Endometrial microvascular endothelial cells (primary cell): ENCODE measurements around the gene OAS3. TPM values are rescaled to one million over a fixed set of nuclear protein-coding genes. Genes with fewer than 3 reads are reported as not detected.
"Not testable (repeated sequence)": the region's sequence is repeated elsewhere in the genome, so short reads cannot be mapped to it uniquely, and the experiment has no call there.

ENCODE experiments used
- in situ Hi-C: cut with HindIII; loops from 2 replicates; pipeline ENCODE4 v1.10.0; 2017; ENCODE audit warnings: low sequenced_read_pairs, low pct_unique_long_range_greater_than_20kb; ENCODE audit errors: inconsistent ontology term
- total RNA-seq: library from RNA; depleted of rRNA; stranded (reverse); fragments of >200 nt; gene quantifications from one replicate; pipeline ENCODE4 v1.2.3, GENCODE V29; 2015; ENCODE audit errors: inconsistent ontology term

Gene OAS3
- total RNA-seq, 1 donor from 2014 or later = 70.8 TPM

DNA sequence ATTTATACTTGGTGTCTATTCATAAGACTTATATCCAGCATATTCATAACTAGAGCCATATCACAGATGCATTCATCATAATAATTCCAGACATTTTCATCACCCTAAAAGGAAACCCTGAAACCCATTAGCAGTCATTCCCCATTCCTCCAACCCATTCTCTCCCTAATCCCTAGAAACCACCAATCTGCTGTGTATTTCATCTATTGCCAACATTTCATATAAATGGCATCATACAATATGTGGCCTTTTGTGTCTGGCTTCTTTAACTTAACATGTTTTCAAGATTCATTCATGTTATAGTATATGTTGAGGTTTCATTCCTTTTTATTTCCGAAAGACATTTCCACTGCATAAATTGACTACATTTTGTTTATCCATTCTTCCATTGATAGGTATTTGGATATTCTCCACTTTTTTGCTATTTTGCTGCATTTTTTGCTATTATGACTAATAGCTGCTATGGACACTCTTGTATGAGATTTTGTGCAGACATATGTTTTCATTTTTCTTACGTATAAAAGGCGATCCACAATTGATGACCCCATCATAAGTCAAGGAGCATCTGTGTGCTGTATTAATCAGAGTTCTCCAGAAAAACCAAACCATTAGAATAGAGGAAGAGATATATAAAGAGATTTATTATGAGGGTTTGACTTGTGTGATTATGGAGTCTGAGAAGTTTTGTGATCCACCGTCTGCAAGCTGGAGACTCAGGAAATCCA is 34.9 kb downstream of the OAS3 start:
- in situ Hi-C loops = no loop called here

DNA sequence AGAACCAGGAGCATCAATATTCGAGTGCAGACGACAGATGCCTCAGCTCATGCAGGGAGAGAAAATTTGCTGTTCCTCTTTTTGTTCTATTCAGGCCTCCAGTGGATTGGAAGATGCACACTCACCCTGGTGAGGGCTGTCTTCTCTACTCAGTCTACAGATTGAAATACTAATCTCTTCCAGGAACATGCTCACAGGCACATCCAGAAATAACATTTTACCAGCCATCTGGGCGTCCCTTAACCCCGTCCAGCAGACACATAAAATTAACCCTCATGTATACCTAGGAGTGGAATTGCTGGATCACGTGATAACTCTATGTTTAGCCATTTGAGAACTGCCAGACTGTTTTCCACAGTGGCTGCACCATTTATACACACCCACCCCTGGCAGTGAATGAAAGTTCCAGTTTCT is 35.6 kb downstream of the OAS3 start:
- in situ Hi-C loops = no loop called here

DNA sequence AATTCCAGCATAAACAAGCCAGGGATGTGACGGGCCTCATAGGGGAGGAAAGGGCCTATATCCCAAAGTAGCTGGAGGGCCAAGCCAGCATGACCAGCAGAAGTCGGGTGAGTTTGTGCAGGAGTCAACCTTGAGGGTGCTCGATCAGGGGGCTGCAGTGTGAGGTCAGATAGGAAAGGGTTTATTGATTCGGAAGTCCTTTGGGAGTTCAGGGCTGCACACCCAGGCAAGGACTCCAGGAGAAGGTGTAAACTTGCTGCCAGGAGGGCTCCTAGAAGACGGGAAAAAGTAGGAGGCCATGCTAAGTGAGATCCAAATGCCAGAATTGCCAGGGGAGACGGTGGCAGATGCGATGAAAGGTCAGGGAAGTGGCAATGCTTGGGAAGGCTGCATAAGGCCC is 36.6 kb downstream of the OAS3 start:
- in situ Hi-C loops = no loop called here

DNA sequence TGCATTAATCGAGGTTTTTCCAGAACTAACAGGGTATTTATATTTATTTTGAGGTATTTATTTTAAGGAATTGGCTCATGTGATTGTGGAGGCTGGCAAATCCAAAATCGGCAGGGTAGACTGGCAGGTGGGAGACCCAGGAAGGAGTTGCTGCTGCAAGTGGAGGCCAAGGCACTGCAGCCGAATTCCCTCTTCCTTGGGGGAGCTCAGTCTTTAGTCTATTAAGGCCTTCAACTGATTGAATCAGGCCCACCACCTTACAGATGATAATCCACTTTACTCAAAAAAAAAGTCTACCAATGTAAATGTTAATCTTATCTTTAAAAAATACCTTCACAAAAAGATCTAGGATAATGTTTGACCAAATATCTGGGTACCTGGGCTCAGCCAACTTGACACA is 38.9 kb downstream of the OAS3 start:
- in situ Hi-C loops = no loop called here

DNA sequence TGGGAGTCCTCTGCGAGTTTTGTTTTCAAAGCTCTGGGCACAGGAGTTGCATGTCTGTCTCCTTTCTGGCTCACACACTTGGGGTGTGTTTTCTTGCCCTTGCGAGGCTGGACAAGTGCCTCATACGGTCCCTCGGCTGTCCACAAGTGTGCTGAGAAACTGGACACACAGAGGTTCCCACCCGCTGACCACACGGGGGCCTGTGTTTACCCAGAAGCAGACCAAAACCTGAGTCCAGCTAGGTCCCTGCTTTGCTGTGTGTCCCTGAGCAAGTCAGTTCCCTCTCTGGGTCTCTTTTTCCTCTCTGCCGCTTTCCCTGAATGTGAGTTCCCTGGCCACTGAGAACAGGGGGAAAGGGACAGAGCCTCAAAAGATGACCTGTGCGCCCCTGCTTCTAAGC is 39.4 kb downstream of the OAS3 start:
- in situ Hi-C loops = no loop called here

DNA sequence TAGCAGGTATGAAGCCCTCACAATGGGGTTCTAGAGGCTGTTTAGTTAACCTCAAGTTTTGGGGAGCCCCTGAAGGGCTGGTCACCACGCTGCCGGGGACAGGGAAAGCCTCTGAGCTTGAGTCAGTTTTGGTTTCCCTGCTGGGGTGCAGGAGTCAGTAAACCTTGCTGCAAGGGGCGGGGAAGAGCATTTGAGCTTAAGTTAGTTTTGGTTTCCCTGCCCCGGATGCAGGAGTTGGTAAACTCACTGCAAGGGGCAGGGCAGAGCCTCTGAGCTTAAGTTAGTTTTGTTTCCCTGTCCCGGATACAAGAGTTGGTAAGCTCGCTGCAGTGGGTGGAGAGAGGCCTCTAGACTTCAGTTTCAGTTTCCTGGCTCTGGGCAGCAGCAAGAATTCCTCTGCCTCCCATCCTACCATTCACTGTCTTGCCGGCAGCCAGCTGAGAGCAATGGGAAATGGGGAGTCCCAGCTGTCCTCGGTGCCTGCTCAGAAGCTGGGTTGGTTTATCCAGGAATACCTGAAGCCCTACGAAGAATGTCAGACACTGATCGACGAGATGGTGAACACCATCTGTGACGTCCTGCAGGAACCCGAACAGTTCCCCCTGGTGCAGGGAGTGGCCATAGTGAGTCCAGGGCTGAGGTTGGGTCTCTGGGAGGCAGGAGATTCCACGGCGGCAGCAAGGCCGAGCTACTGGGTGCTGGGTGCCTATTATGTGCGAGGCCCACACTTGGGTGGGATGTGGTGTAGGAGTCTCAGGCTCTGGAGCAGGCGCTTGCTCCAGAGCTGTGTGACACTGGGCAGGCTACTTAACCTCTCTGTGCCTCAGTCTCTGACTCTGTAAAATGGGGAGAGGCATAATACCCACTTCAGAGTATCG is 40.1 kb downstream of the OAS3 start, which contains the start of gene OAS2:
TSS of gene OAS2 (plus strand) at position 357 of the 878 bp plus-strand sequence. CDS start at position 447, 90 bp downstream.
- in situ Hi-C loops = no loop called here

DNA sequence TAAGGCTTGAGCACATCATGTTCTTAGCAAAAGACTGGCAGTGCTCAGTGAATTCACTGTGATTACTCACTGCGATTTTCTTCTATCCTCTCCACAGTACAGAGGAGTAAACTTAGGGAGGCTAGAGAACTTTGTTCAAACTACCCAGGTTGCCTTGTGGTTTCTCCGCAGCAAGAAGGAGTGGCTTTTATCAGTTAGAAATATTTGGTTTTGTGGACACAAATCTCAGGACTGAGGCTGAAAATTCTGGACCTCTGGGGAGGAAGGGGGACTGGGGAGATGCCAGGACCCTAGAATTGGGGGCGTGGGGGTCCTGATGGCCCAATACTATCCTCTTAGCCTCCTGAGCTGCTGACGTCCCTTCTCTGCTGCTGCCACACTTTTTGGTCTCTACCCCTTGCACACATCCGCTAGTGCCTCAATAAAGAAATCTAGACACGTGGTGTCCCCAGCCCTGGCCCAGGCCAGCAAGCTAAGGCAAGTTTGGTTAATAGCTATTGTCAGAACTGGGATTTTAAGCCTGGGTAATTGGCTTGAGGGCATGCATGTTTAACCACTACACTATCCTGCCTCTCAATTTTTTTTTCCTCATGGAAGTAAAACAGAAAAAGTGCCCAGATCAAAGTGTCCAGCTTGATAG is 40.9 kb downstream of the OAS3 start:
- in situ Hi-C loops = no loop called here

DNA sequence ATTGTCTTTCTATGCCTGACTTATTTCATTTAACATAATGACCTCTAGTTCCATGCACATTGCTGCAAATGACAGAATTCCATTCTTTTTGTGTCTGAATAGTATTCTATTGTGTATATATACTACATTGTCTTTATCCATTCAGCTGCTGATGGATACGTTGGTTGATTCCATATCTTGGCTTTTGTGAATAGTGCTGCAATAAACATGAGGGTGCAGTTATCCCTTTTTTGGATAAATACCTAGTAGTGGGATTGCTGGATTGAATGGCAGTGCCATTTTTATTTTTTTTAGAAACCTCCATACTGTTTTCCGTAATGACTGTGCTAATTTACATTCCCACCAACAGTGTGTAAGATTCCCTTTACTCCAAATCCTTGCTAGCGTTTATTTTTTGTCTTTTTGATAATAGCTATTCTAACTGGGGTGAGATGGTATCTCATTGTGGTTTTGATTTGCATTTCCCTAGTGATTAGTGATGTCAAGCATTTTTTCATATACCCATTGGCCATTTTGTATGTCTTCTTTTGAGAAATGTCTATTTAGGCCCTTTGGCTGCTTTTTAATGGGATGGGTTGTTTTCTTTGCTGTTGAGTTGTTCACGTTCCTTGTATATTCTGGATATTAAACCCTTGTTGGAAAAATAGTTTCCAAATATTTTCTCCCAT is 42.4 kb downstream of the OAS3 start:
- in situ Hi-C loops = no loop called here

DNA sequence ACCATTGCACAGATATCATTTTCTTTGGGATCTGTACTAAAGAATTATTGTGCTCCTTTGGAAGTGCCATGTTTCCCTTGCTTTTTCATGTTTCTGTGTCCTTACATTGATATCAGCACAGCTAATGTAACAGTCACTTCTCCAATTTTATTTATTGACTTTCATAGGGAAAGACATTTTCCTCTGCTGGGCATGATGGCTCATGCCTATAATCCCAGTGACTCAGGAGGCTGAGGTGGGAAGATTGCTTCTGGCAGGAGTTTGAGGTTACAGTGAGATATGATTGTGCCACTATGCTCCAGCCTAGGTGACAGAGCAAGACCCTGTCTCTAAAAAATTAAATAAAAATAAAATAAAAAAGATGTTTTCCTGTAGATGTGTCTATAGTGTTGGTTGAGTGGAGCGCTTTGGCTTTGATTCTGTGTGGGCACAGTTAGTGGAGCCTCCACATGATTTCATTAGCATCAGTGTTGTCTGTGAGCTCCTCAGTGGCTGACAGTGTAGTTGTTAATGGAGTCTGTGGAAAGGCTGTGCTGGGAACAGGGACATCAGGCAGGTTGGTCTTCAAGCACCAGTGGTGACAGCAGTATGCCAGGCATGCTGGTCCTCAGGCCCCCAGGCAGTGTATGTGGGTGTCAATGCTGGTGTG is 47.5 kb downstream of the OAS3 start:
- in situ Hi-C loops = no loop called here

DNA sequence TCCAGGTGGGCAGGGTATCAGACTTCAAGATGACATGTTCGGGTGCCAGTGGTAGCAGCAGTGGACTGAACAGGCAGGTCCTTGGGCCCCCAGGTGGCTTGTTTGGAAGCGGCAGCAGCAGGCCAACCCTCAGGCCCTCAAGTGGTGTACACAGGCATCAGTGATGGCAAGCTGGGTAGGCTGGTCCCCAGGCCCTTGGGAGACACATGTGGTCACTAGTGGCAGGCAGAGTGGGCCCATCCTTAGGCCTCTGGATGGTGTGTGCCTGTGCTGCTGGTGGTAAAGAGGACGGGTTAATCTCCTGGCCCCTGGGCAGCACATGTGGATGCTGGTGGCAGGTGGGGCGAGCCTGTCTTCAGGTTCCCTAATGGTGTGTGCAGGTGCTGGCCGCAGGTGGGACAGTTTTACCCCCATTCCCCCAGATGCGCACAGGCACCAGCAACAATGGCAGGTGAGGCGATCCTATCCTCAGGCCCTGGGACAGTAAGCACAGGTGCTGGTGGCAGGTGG is 48.1 kb downstream of the OAS3 start:
- in situ Hi-C loops = no loop called here

DNA sequence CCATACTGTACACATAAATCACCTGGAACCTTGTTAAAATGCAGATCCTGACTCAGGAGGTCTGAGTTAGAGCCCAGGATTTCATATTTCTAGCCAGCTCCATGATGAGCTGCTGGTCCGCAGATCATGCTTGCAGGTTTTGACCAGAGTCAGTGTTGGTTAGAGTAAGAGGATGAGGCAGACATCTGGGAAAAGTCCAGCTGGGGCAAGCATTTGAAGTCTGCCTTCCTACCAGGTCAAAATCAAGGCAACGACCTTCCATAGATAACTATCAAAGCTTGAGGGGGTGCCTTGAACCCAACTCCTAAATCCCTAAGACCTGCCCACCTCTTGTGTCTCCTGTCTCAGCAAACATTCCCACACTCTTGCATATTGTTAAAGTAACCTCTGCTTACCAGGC is 49.3 kb downstream of the OAS3 start:
- in situ Hi-C loops = no loop called here

DNA sequence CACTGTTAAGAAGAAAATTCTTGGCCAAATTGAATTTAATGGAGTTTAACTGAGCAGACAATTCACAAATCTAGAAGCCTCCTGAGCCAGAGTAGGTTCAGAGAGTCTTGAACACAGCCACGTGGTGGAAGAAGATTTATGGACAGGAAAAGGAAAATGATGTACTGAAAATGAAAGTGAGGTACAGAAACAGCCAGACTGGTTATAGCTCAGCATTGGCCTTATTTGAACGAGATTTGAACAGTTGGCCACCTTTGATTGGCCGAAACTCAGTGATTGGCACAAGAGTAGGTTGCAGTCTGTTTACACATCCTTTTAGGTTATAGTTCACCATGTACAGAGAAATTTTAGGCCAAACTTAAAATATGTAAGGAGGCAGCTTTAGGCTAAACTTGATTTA is 50.0 kb downstream of the OAS3 start:
- in situ Hi-C loops = no loop called here

DNA sequence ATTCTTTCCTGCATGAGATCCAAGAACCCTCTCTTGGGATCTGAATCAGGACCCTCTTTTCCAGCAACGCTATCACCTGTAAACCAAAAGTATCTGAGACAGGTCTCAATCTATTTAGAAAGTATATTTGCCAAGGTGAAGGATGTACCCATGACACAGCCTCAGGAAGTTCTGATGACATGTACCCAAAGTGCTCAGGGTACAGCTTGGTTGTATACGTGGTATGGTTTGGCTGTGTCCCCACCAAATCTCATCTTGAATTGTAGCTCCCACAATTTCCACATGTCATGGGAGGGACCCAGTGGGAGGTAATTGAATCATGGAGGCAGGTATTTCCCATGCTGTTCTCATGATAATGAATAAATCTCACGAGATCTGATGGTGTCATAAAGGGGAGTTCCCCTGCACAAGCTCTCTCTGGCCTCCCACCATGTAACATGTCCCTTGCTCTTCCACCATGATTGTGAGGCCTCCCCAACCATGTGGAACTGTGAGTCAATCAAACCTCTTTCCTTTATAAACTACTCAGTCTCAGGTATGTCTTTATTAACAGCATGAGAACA is 50.6 kb downstream of the OAS3 start:
- in situ Hi-C loops = not testable (repeated sequence)

DNA sequence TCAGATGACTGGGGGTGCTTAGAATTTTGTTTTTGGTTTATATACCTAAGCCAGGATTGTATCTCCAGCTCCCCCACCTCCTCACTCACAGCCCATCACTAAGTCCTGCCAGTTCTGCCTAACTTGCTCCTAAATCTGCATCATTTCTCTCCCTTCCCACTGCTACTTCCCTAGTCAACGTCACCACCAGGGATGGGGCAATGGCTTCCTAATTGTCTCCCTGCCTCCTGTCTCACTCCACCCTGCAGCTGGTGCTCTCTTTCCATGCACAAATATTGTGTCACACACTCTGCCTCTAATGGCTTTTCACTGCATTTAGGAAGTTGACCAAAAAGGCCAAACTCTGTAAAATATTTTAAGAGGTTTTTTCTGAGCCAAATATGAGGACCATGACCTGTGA is 51.5 kb downstream of the OAS3 start:
- in situ Hi-C loops = no loop called here

DNA sequence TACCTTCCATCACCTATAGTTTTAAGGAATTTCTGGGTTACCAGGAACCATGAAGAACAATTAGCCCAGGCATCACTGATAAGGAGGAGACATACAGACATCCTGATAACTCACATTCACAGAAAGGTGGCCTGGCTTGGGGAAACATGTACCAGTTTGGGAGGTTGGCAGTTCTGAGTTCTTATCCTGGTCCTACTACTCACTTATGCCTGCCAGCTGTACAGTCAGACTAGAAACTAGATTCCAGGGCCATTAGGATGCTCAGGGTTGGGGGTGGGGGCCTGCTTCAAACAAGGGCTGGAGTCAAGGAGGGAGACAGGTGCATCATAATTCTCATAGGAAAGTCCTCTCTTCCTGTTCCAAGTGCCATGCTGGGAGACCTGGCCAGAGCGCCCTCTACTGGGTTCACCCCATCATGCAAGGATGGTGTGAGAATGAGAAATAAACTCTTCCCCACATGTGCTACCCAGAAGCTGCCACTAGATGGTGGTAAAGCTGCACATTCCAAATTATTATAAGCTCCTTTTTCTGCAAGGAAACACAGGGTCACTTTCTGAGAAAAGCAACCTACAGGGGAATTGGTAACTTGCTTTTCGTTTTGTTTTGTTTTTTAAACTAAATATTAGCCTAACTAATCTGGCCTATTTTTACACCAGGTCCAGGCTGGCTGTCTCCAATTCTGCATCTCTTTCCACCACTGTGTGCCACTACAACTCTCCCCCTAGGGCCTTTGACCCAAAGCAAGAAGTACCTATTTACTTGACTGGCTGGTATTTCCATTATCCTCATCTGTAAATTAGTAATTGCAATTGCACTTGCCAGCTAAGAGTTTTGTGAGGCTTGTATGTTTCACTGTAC is 54.5 kb downstream of the OAS3 start:
- in situ Hi-C loops = no loop called here

DNA sequence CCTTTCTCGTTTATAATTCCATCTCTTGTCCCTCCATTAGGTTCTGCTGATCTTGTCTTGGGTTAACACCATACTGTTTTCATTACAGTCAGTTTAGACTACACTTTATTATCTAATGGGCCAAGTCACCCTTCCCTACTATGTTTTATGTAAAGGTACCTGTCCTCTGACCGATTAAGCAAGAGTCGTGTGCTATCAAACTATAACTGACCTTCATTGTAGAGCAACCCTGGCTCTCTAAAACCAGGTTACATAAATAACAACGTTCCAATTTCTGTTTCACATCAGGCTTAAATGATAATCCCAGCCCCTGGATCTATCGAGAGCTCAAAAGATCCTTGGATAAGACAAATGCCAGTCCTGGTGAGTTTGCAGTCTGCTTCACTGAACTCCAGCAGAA is 56.7 kb downstream of the OAS3 start:
- in situ Hi-C loops = no loop called here

DNA sequence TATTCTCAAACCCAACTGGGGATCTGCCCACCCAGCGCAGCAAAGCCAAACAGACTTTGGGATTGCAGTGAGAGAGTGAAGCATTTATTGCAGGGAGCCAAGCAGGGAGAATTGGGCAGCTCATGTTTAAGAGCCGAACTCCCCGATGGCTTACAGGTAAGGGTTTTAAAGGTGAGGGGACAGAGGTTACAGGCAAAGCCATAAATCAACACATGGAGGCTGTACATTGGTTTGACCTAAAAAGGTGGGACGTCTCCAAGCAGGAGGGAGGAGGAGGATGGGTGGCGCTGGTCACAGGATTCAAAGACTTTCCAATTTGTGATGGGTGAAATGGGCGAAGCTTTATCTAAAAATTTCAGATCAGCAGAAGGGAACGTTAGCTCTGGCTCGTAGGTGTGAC is 58.2 kb downstream of the OAS3 start:
- in situ Hi-C loops = no loop called here
